Kidney (tissue), 14 donors: ENCODE measurements around the gene EWSR1. TPM values are rescaled to one million over a fixed set of nuclear protein-coding genes. Genes with fewer than 3 reads are reported as not detected.

ENCODE experiments used
- DNase-seq, 5 donors: peaks; one replicate each; pipeline ENCODE4 v3.0.0-alpha.2; 2013 to 2020
- FAIRE-seq: peaks from 2 replicates; lab custom pipeline; 2012; peaks lifted over from hg19 to GRCh38; lab: Jason Lieb, UNC
- H3K27ac ChIP-seq, 2 donors: one replicate each; pipeline ENCODE4 v1.7.0; 2013; ENCODE audit warnings: low read depth in 2 of 2, low read length in 2 of 2, inconsistent platforms in 1 of 2
- H3K27me3 ChIP-seq: one replicate; pipeline ENCODE4 v1.7.1; 2013; ENCODE audit warnings: low read length, inconsistent platforms; ENCODE audit not compliant: control insufficient read depth, insufficient read depth
- H3K36me3 ChIP-seq, 3 donors: one replicate each; pipeline versions ENCODE4 v1.7.0 to v1.7.1; 2013; ENCODE audit warnings: low read length in 3 of 3, control low read depth in 1 of 3, inconsistent platforms in 1 of 3; ENCODE audit not compliant: insufficient read depth in 3 of 3, control insufficient read depth in 2 of 3
- H3K4me1 ChIP-seq, 3 donors: one replicate each; pipeline versions ENCODE4 v1.7.0 to v1.7.1; 2013; ENCODE audit warnings: low read length in 3 of 3, inconsistent platforms in 1 of 3, low read depth in 1 of 3; ENCODE audit not compliant: control insufficient read depth in 2 of 3, insufficient read depth in 2 of 3
- H3K4me3 ChIP-seq, 3 donors: one replicate each; pipeline versions ENCODE4 v1.7.0 to v1.8.1; 2013; ENCODE audit warnings: low read length in 3 of 3, control low read depth in 1 of 3, inconsistent platforms in 1 of 3
- H3K9ac ChIP-seq, 3 donors: one replicate each; pipeline versions ENCODE4 v1.7.0 to v1.7.1; 2013; ENCODE audit warnings: low read length in 3 of 3, control low read depth in 1 of 3, inconsistent platforms in 1 of 3
- H3K9me3 ChIP-seq, 3 donors: one replicate each; pipeline versions ENCODE4 v1.7.0 to v1.7.1; 2013; ENCODE audit warnings: low read length in 3 of 3, control low read depth in 1 of 3, inconsistent platforms in 1 of 3; ENCODE audit not compliant: control insufficient read depth in 2 of 3, insufficient read depth in 1 of 3
- intact Hi-C: fragments of 100-400 bp; cut with DNase I; formaldehyde crosslinking; loops from one replicate; pipeline ENCODE4 v1.11.1; 2022
- polyA plus RNA-seq: library from polyadenylated mRNA; stranded (reverse); fragments of 350-450 nt; fragmentation: Illumina TruSeq; extraction: RNeasy Lipid Tissue Mini Kit (QIAGEN cat#74804); gene quantifications from one replicate; pipeline ENCODE4 v1.2.3, GENCODE V29; 2014; ENCODE audit warnings: low read depth, low replicate concordance; ENCODE audit not compliant: insufficient read depth
- total RNA-seq: library from RNA; stranded (reverse); fragmentation: NEBNext Ultra II Directional; extraction: Animal tissue kit (Norgen Biotek cat#: 25700); gene quantifications from one replicate; pipeline ENCODE4 v1.2.1, GENCODE V29; 2021
- TF ChIP-seq, protein P1 (sequence below): IDR thresholded peaks from 3 replicates; pipeline ENCODE4 v1.5.1; 2012; ENCODE audit warnings: mild to moderate bottlenecking, moderate library complexity, borderline replicate concordance; ENCODE audit not compliant: insufficient read depth; ENCODE audit errors: extremely low read depth
- donor health status: control.
- donor health status: control.
- donor health status: control.
- donor health status: control.
- donor health status: control.
- donor health status: DM: yes; HTN: yes; CAD: no.
- donor health status: Normal renal cell carcinoma (clear cell type).

Gene EWSR1
- total and polyA plus RNA-seq, 2 donors from 2014 or later: 124 to 214 TPM

DNA sequence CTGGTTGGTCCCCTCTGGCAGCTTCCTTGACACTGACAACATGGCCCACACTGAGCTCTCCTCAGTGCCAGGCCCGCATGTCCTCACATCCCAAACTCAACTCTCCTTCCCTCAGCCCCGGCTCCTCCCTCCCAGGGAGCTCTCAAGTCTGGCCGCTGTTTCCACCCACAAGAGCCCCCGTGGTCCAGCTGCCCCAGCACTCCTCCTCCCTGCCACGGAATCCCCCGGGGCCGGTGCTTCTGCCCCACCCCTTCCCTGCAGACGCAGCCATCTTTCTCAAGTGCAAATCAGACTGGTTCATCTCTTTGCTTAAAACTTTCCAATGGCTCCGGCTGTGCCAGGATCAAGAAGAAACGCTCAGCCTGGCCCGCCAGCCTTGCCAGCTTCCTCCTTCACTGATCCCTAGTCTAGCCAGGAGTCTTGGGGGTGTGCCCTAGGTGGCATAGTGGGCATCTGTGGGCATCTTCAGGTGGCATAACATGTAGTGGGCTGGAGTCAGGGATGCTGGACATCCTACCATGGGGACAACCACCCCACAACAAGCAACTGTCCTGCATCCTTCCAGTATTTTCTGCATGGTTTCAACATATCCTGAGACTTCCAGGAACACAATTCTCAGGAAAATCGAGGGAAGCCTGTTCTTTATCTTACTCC is 69.7 kb downstream of the EWSR1 start:
- TF ChIP-seq, protein P1, sequence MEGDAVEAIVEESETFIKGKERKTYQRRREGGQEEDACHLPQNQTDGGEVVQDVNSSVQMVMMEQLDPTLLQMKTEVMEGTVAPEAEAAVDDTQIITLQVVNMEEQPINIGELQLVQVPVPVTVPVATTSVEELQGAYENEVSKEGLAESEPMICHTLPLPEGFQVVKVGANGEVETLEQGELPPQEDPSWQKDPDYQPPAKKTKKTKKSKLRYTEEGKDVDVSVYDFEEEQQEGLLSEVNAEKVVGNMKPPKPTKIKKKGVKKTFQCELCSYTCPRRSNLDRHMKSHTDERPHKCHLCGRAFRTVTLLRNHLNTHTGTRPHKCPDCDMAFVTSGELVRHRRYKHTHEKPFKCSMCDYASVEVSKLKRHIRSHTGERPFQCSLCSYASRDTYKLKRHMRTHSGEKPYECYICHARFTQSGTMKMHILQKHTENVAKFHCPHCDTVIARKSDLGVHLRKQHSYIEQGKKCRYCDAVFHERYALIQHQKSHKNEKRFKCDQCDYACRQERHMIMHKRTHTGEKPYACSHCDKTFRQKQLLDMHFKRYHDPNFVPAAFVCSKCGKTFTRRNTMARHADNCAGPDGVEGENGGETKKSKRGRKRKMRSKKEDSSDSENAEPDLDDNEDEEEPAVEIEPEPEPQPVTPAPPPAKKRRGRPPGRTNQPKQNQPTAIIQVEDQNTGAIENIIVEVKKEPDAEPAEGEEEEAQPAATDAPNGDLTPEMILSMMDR: no peak
- H3K9ac ChIP-seq: no peak overlapping the region
- H3K27me3 ChIP-seq: no peaks in the 10 kb centered on the region
- no peak overlapping the region for H3K4me3 ChIP-seq
- H3K36me3 ChIP-seq: peaks cover 0 to 58% (median 34%) of the 10 kb centered on the region in 3 donors
- intact Hi-C loops: no loop called here
- no peaks in the 10 kb centered on the region for H3K4me1 ChIP-seq
- DNase-seq (no peak), FAIRE-seq (no peak)
- H3K27ac ChIP-seq: no peak overlapping the region
- no peaks in the 10 kb centered on the region for H3K9me3 ChIP-seq

DNA sequence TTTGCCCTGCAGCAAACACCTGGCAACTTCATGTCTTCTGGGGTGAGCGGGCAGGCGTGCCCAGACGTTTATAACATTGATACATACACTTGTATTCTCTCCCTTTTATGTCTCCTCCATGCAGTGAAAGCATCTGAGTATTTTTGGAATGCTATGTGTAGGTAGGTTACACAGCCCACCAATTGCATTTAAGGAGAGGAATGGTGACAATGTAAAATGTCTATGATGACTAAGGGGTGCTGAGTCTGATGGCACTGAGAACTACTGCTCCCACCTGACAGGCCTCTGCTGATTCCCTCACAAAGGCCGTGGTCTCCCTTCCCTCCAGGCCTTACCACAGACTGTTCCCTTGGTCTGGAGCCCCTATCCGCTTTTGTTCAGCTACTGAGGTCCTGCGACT is 70.3 kb downstream of the EWSR1 start:
- Histone ChIP-seq H3K36me3 (peaks cover 0 to 62% (median 40%) of the 10 kb centered on the region in 3 donors), H3K27ac (no peak overlapping the region), H3K4me1 (no peaks in the 10 kb centered on the region), H3K9ac (no peak overlapping the region), H3K27me3 (no peaks in the 10 kb centered on the region), H3K9me3 (no peaks in the 10 kb centered on the region), H3K4me3 (no peak overlapping the region)
- FAIRE-seq: no peak
- intact Hi-C loops: no loop called here
- TF ChIP-seq, protein P1: no peak
- DNase-seq: no peak

DNA sequence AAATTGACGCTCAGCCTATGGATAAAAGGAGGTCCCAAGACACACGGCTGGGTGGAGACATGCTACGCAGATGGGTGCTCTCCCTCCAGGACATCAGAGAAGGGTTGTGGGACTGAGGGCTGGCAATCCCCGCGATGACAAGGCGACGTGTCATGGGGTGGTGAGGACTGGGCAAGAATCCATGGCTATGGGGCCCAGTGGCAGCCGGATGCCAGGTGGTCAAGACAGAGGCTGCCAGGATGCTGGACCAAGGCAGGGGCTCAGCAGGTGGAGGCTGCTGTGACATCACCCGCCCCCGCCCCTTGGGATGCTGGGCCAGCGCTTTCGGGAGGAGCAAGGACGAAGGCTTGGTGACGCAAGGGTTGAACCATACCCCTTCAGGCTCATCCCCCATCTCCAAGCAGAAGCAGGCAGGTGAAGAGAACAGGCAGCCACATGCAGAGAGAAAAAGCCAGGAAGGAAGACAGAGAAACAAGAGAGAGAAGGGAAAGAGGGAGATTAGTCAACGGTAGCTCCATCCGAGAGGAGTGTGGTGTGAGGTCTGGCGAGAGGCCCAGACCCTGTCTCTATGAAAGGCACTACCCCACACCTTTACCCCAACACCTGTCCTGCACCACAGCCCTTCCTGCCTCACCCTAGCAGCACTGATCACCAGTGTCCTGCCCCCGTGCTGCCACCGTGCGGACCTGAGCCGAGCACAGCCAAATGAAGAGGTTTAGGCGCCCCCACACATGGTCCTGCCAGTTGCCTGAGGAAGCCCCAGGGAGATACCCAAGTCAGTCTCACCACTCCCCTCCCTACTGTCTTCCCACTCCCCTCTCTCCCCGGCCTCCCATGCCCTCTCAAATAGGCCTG is 71.5 kb downstream of the EWSR1 start:
- Histone ChIP-seq H3K27ac (no peak overlapping the region), H3K36me3 (peaks cover 0 to 59% (median 41%) of the 10 kb centered on the region in 3 donors), H3K27me3 (no peaks in the 10 kb centered on the region), H3K4me1 (no peaks in the 10 kb centered on the region), H3K9me3 (no peaks in the 10 kb centered on the region), H3K4me3 (no peak overlapping the region), H3K9ac (no peak overlapping the region)
- intact Hi-C loops: no loop called here
- FAIRE-seq (no peak), DNase-seq (no peak)
- TF ChIP-seq, protein P1: no peak
